Measurements from ENCODE around the gene PIGP.

GRCh38 chr21:37082856-37083528, 10.1 kb upstream of the PIGP start:
- TF ChIP-seq, protein P1, sequence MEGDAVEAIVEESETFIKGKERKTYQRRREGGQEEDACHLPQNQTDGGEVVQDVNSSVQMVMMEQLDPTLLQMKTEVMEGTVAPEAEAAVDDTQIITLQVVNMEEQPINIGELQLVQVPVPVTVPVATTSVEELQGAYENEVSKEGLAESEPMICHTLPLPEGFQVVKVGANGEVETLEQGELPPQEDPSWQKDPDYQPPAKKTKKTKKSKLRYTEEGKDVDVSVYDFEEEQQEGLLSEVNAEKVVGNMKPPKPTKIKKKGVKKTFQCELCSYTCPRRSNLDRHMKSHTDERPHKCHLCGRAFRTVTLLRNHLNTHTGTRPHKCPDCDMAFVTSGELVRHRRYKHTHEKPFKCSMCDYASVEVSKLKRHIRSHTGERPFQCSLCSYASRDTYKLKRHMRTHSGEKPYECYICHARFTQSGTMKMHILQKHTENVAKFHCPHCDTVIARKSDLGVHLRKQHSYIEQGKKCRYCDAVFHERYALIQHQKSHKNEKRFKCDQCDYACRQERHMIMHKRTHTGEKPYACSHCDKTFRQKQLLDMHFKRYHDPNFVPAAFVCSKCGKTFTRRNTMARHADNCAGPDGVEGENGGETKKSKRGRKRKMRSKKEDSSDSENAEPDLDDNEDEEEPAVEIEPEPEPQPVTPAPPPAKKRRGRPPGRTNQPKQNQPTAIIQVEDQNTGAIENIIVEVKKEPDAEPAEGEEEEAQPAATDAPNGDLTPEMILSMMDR (IDR thresholded peaks at IDR 0.05; ENCODE audit: insufficient read depth, low read depth, low read length), result no peak
- TF ChIP-seq EZH2 (IDR thresholded peaks at IDR 0.05; ENCODE audit: insufficient read depth, low read length), result no peak
